Neutrophil (primary cell): Measurements from ENCODE around the gene SLC24A1.

Experiments
- H3K27ac ChIP-seq: fragments of 200-600 bp; sonication (generic); 2 replicates; pipeline ENCODE4 v1.5.1; 2016; ENCODE audit warnings: mild to moderate bottlenecking, moderate library complexity
- H3K27me3 ChIP-seq: fragments of 200-600 bp; sonication (generic); 2 replicates; pipeline ENCODE4 v1.6.0; 2016; ENCODE audit warnings: mild to moderate bottlenecking
- H3K36me3 ChIP-seq: fragments of 200-600 bp; sonication (generic); 2 replicates; pipeline ENCODE4 v1.5.1; 2017
- H3K4me1 ChIP-seq, 2 experiments: fragments of 200-600 bp in 1 of 2; sonication (generic) in 1 of 2; 1 replicate in 1 of 2; 2 replicates in 1 of 2; pipeline versions ENCODE4 v1.5.1 to v1.6.1; 2013 to 2016; ENCODE audit warnings: low read depth in 1 of 2, low read length in 1 of 2, mild to moderate bottlenecking in 1 of 2, moderate library complexity in 1 of 2; ENCODE audit not compliant: control insufficient read depth in 1 of 2, insufficient read depth in 1 of 2
- H3K4me3 ChIP-seq, 2 experiments: fragments of 200-600 bp in 1 of 2; sonication (generic) in 1 of 2; 1 replicate in 1 of 2; 2 replicates in 1 of 2; pipeline ENCODE4 v1.5.1; 2013 to 2016; ENCODE audit warnings: low read depth in 1 of 2, low read length in 1 of 2, mild to moderate bottlenecking in 1 of 2, moderate library complexity in 1 of 2
- H3K9me3 ChIP-seq: fragments of 200-600 bp; sonication (generic); 2 replicates; pipeline ENCODE4 v1.5.1; 2016
- TF ChIP-seq, protein P1 (sequence below): fragments of 200-600 bp; sonication (generic); IDR thresholded peaks from 2 replicates; pipeline ENCODE4 v1.5.1; 2016; ENCODE audit warnings: antibody characterized with exemption

SLC24A1 gene

DNA sequence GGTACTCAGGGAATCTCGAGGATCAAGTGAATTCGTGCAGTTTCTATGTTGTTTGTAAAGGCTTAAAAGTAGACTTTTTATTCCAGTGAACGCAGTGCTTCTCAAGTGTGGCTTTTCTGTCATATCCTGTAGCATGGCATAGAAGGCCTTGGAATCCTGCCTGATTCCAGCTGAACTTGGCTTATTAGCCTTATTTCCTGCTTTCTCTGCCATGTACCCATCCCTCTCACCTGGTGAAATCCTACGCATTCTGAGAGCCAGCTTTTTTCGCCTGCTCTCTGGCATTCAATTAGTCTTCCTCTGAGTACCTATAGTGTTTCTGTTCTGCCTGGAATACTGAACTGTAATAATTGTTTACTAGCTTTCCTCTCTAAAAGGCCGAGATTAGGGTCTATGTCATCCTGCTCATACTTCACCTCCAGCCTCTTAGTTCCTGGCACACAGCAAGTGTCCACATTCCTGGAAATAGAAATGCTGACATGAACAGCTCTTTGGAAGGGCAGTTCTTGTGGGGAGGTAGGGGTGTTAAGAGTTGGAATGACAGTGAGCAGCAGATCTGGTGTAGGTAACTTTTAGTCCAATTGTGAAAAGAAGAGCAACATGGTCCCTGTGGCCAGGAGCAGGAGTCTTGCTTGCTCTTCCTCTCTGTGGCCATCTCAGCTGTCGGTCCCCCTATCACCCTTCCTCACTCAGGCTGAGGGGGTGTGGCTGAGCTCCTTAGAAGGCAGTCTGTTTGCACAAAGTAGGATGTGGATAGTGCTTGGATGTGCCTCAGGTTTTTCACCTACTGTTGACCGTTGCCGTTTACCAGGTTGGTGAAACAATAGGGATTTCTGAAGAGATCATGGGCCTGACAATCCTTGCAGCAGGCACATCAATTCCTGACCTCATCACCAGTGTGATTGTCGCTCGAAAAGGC, 30.4 kb downstream of the SLC24A1 start:
- H3K9me3 ChIP-seq: no peaks in the 10 kb centered on the region
- H3K4me1 ChIP-seq: peaks cover 5 to 11% of the 10 kb centered on the region in 2 experiments
- H3K27ac ChIP-seq: no peak overlapping the region
- H3K4me3 ChIP-seq: no peak overlapping the region
- H3K36me3 ChIP-seq: peaks cover 57% of the 10 kb centered on the region
- TF ChIP-seq, protein P1, sequence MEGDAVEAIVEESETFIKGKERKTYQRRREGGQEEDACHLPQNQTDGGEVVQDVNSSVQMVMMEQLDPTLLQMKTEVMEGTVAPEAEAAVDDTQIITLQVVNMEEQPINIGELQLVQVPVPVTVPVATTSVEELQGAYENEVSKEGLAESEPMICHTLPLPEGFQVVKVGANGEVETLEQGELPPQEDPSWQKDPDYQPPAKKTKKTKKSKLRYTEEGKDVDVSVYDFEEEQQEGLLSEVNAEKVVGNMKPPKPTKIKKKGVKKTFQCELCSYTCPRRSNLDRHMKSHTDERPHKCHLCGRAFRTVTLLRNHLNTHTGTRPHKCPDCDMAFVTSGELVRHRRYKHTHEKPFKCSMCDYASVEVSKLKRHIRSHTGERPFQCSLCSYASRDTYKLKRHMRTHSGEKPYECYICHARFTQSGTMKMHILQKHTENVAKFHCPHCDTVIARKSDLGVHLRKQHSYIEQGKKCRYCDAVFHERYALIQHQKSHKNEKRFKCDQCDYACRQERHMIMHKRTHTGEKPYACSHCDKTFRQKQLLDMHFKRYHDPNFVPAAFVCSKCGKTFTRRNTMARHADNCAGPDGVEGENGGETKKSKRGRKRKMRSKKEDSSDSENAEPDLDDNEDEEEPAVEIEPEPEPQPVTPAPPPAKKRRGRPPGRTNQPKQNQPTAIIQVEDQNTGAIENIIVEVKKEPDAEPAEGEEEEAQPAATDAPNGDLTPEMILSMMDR: no peak
- H3K27me3 ChIP-seq: no peaks in the 10 kb centered on the region

DNA sequence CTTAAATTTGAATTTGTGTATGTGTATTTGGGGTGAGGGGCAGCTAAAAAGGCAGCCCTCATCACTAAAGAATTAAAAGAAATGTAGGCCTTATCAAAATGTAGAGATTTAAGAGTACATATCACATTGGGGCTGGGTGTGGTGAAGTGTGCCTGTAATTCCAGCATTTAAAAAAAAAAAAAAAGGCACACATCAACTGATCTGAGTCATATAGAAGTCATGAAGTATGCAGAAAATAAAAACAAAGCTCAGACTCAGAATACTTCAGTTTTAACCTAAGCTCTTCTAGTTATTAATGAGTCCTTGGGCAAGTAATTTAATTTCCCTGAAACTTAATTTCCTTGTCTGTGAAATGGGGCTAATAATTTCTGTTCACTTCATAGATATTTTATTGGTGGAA, 31.6 kb downstream of the SLC24A1 start:
- Histone ChIP-seq H3K9me3 (no peaks in the 10 kb centered on the region), H3K4me1 (peaks cover 1 to 7% of the 10 kb centered on the region in 2 experiments), H3K4me3 (no peak overlapping the region), H3K27ac (no peak overlapping the region), H3K27me3 (no peaks in the 10 kb centered on the region), H3K36me3 (peaks cover 69% of the 10 kb centered on the region)
- TF ChIP-seq, protein P1: no peak

DNA sequence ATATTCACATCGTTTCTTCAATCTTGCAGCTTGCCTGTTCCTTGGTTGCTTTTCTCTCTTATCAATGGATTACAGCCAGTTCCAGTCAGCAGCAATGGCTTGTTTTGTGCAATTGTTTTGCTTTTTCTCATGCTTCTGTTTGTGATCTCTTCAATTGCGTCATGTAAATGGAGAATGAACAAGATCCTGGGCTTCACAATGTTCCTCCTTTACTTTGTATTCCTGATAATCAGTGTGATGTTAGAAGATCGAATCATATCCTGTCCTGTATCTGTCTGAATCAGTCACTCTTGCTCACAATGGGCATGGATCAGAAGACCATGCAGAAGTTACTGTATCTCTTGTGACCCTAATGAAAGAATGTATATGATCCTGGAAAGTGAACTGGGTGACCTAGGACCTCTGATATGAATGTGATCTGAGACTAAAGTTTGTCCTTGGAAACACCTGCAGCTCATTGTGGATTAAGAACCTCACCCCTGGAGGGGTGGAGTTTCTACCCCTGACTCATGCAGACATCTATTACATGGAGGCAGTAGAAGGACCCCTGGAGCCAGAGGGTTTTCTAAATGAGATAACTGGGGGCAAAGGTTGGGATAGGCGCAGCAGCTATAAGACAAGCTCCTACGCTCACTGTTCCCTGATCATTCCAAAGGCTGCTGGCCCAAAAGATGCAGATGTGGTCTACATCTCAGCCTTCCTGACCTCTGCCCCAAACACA, 32.2 kb downstream of the SLC24A1 start:
- H3K4me1 ChIP-seq: peaks cover 0 to 1% of the 10 kb centered on the region in 2 experiments
- H3K36me3 ChIP-seq: peaks cover 75% of the 10 kb centered on the region
- no peak overlapping the region for H3K4me3 ChIP-seq
- H3K27ac ChIP-seq: no peak overlapping the region
- TF ChIP-seq, protein P1: no peak
- no peaks in the 10 kb centered on the region for H3K9me3 ChIP-seq
- no peaks in the 10 kb centered on the region for H3K27me3 ChIP-seq

DNA sequence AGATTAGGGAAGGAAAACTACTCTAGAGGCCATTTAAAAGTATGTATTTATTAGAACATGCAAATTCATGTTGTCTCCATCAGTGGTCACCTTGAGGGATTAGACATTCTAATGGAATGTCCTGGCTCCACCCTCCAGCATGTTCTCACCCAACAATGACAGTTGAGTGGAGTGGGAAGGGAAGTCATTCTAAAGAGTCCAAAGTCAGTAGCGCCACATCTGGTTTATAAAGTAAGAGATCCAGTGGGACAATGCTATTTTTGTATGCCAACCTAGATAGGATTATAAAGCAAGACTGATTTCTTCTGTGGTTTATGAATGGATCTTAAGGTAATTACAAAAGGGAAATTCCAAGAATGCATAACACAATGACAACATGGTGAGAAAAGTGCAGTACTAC, 33.3 kb downstream of the SLC24A1 start:
- peaks cover 84% of the 10 kb centered on the region for H3K36me3 ChIP-seq
- H3K4me1 ChIP-seq: no peaks in the 10 kb centered on the region
- H3K4me3 ChIP-seq: no peak overlapping the region
- TF ChIP-seq, protein P1: no peak
- H3K27ac ChIP-seq: no peak overlapping the region
- no peaks in the 10 kb centered on the region for H3K9me3 ChIP-seq
- no peaks in the 10 kb centered on the region for H3K27me3 ChIP-seq

DNA sequence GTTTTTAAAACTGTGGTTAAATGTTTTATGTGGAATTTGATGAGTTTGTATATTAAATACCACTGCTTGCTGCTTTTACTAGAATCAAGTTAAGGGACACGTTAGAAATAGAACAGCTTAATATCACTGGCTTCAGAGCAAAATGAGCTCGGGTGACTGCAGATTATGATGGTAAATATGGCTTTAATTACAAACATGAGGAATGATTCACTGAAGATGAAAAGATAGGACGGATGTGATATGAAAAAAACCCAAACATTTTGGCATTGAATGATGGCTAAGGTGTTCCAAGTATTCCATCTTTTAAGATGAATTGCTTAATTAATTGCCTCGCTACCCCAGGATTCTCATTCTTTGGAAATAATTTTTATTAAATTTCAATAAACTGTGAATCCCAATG, 33.7 kb downstream of the SLC24A1 start:
- TF ChIP-seq, protein P1: no peak
- H3K4me1 ChIP-seq: no peaks in the 10 kb centered on the region
- no peak overlapping the region for H3K4me3 ChIP-seq
- H3K27me3 ChIP-seq: no peaks in the 10 kb centered on the region
- no peak overlapping the region for H3K27ac ChIP-seq
- H3K36me3 ChIP-seq: peaks cover 88% of the 10 kb centered on the region
- no peaks in the 10 kb centered on the region for H3K9me3 ChIP-seq
